Head of caudate nucleus (tissue), 42 donors: ENCODE results near the gene LSP1.

Source experiments
- DNase-seq, 42 donors: peaks; one replicate each; pipeline versions ENCODE4 v3.0.0 to v3.0.0-alpha.2; 2020 to 2021; ENCODE audit warnings: mixed read lengths in 7 of 42
- intact Hi-C: fragments of 100-400 bp; cut with DNase I; formaldehyde crosslinking; loops from one replicate; pipeline ENCODE4 v1.15.0; 2022

Gene LSP1

GRCh38 chr11:1917523-1918435 lies 64.9 kb downstream of the LSP1 start:
- no peak for DNase-seq

GRCh38 chr11:1918436-1919315 lies 65.8 kb downstream of the LSP1 start:
- DNase-seq = no peak
- intact Hi-C loops = no loop called here

More at GRCh38 chr11:1917523-1918435, 64.9 kb downstream of the LSP1 start:
- intact Hi-C loops = no loop called here

GRCh38 chr11:1919391-1920127 lies 66.7 kb downstream of the LSP1 start, which contains the start of gene TNNT3:
TNNT3 (plus strand) TSS chr11:1919703; CDS start chr11:1922875, 3,172 bp downstream.
- intact Hi-C loops = no loop called here
- peak in 3 of 42 donors; percentile 7 to 29 (median 25) for DNase-seq

- no peak for DNase-seq
- intact Hi-C loops = no loop called here
These were observed 67.4 kb downstream of the LSP1 start for GRCh38 chr11:1920128-1920908.

- no peak for DNase-seq
- intact Hi-C loops = no loop called here
These were observed 68.2 kb downstream of the LSP1 start for GRCh38 chr11:1920909-1921573.

- DNase-seq = peak in 32 of 42 donors; percentile 6 to 70 (median 50)
- intact Hi-C loops = no loop called here
These were observed 68.8 kb downstream of the LSP1 start for GRCh38 chr11:1921574-1922141.

GRCh38 chr11:1922481-1923081 lies 69.7 kb downstream of the LSP1 start:
- intact Hi-C loops = no loop called here

GRCh38 chr11:1923201-1923956 lies 70.5 kb downstream of the LSP1 start:
- intact Hi-C loops = no loop called here
- no peak for DNase-seq

More at GRCh38 chr11:1922481-1923081, 69.7 kb downstream of the LSP1 start:
- no peak for DNase-seq

- no peak for DNase-seq
- intact Hi-C loops = no loop called here
These were observed 71.3 kb downstream of the LSP1 start for GRCh38 chr11:1924181-1924580.

GRCh38 chr11:1924646-1925372 lies 71.9 kb downstream of the LSP1 start:
- DNase-seq = peak in 1 of 42 donors; percentile 3
- intact Hi-C loops = no loop called here

GRCh38 chr11:1925373-1926155 lies 72.7 kb downstream of the LSP1 start:
- DNase-seq = no peak
- intact Hi-C loops = no loop called here

- no peak for DNase-seq
- intact Hi-C loops = no loop called here
These were observed 73.5 kb downstream of the LSP1 start for GRCh38 chr11:1926156-1927025.

- intact Hi-C loops = no loop called here
- DNase-seq = peak in 1 of 42 donors; percentile 1
These were observed 74.4 kb downstream of the LSP1 start for GRCh38 chr11:1927026-1927847.
